GM23338 (cell line): ENCODE results near the gene MAG. TPM values are rescaled to one million over a fixed set of nuclear protein-coding genes. Genes with fewer than 3 reads are reported as not detected.

Experiments
- ATAC-seq: fragments of 200-7000 bp; cut with Tn5 transposase; 3 replicates; pipeline ENCODE4 v1.9.1; 2020
- DNase-seq: peaks from one replicate; pipeline ENCODE4 v3.0.0-alpha.2; 2015; ENCODE audit warnings: low spot score
- H2AFZ ChIP-seq: fragments of 200-600 bp; sonication (generic); 2 replicates; pipeline ENCODE4 v1.8.0; 2016; ENCODE audit warnings: antibody characterized with exemption, mild to moderate bottlenecking, moderate library complexity
- H3F3A ChIP-seq: fragments of 200-600 bp; sonication (generic); replicated peaks from 2 replicates; pipeline ENCODE4 v1.8.0; 2017; ENCODE audit warnings: antibody characterized with exemption, mixed run types, low read depth
- H3K27ac ChIP-seq: fragments of 200-600 bp; sonication (generic); 2 replicates; pipeline ENCODE4 v1.6.1; 2016; ENCODE audit warnings: low read depth
- H3K27me3 ChIP-seq: fragments of 200-600 bp; sonication (generic); 2 replicates; pipeline ENCODE4 v1.8.0; 2016; ENCODE audit warnings: mild to moderate bottlenecking, mixed run types, moderate library complexity; ENCODE audit not compliant: insufficient read depth
- H3K36me3 ChIP-seq: fragments of 200-600 bp; sonication (generic); 2 replicates; pipeline ENCODE4 v1.8.0; 2016; ENCODE audit warnings: mild to moderate bottlenecking; ENCODE audit not compliant: insufficient read depth
- H3K4me1 ChIP-seq: fragments of 200-600 bp; sonication (generic); 2 replicates; pipeline ENCODE4 v1.8.0; 2016; ENCODE audit warnings: mild to moderate bottlenecking, moderate library complexity; ENCODE audit not compliant: insufficient read depth
- H3K4me2 ChIP-seq: fragments of 200-600 bp; sonication (generic); 2 replicates; pipeline ENCODE4 v1.7.1; 2017; ENCODE audit warnings: mixed run types
- H3K4me3 ChIP-seq: fragments of 200-600 bp; sonication (generic); 2 replicates; pipeline ENCODE4 v1.6.1; 2016; ENCODE audit warnings: mixed run types
- H3K79me2 ChIP-seq: fragments of 200-600 bp; sonication (generic); replicated peaks from 2 replicates; pipeline ENCODE4 v1.8.0; 2017; ENCODE audit warnings: mild to moderate bottlenecking; ENCODE audit not compliant: insufficient read depth
- H3K9me2 ChIP-seq: fragments of 200-600 bp; sonication (generic); 2 replicates; pipeline ENCODE4 v1.8.0; 2017; ENCODE audit not compliant: insufficient read depth
- H4K20me1 ChIP-seq: fragments of 200-600 bp; sonication (generic); replicated peaks from 2 replicates; pipeline ENCODE4 v1.8.0; 2017; ENCODE audit warnings: mild to moderate bottlenecking; ENCODE audit not compliant: insufficient read depth
- H3K27ac Mint-ChIP-seq: 2 replicates; pipeline ENCODE4 v1.8.0; 2020; ENCODE audit warnings: inconsistent platforms, mild to moderate bottlenecking, moderate library complexity, mixed read lengths
- H3K27me3 Mint-ChIP-seq: 3 replicates; pipeline ENCODE4 v1.8.0; 2022; ENCODE audit warnings: low read depth, mild to moderate bottlenecking, moderate library complexity, mixed read lengths, inconsistent platforms; ENCODE audit not compliant: insufficient read depth, poor library complexity
- H3K36me3 Mint-ChIP-seq: 3 replicates; pipeline ENCODE4 v1.8.0; 2021; ENCODE audit warnings: low read depth, mild to moderate bottlenecking, inconsistent platforms, moderate library complexity, mixed read lengths
- H3K4me1 Mint-ChIP-seq: 3 replicates; pipeline ENCODE4 v1.8.0; 2020; ENCODE audit warnings: mild to moderate bottlenecking, inconsistent platforms, mixed read lengths
- H3K4me3 Mint-ChIP-seq: 3 replicates; pipeline ENCODE4 v1.8.0; 2021; ENCODE audit warnings: moderate library complexity, mild to moderate bottlenecking, inconsistent platforms, mixed read lengths
- H3K9me3 Mint-ChIP-seq: 3 replicates; pipeline ENCODE4 v1.8.0; 2020; ENCODE audit warnings: moderate library complexity, mild to moderate bottlenecking, inconsistent platforms, mixed read lengths
- CREB1 ChIP-seq: fragments of 250-450 bp; sonication (Bioruptor Pico); IDR thresholded peaks from 2 replicates; pipeline ENCODE4 v1.5.0; 2020; ENCODE audit warnings: low read depth, mild to moderate bottlenecking, moderate library complexity
- EZH2 ChIP-seq: fragments of 200-600 bp; sonication (generic); IDR thresholded peaks from one replicate; pipeline ENCODE4 v1.8.0; 2017; ENCODE audit warnings: antibody characterized with exemption, mild to moderate bottlenecking, low read depth; ENCODE audit not compliant: unreplicated experiment
- EZH2phosphoT487 ChIP-seq: fragments of 200-600 bp; sonication (generic); IDR thresholded peaks from one replicate; pipeline ENCODE4 v1.8.1; 2018; ENCODE audit warnings: antibody characterized with exemption; ENCODE audit not compliant: unreplicated experiment
- JUNB ChIP-seq: IDR thresholded peaks from one replicate; pipeline ENCODE4 v1.6.1; 2016; ENCODE audit warnings: antibody characterized with exemption; ENCODE audit not compliant: unreplicated experiment
- NANOG ChIP-seq: IDR thresholded peaks from 2 replicates; pipeline ENCODE4 v1.6.1; 2016; ENCODE audit warnings: antibody characterized with exemption, borderline replicate concordance
- POLR2AphosphoS5 ChIP-seq: IDR thresholded peaks from 2 replicates; pipeline ENCODE4 v1.6.1; 2016; ENCODE audit warnings: antibody characterized with exemption, low read depth
- STAT1 ChIP-seq: IDR thresholded peaks from one replicate; pipeline ENCODE4 v1.6.1; 2016; ENCODE audit warnings: antibody characterized with exemption; ENCODE audit not compliant: unreplicated experiment
- ZNF114 ChIP-seq: fragments of 250-450 bp; sonication (Bioruptor Pico); IDR thresholded peaks from 2 replicates; pipeline ENCODE4 v1.5.0; 2020; ENCODE audit warnings: mild to moderate bottlenecking, moderate library complexity
- ZNF331 ChIP-seq: fragments of 250-450 bp; sonication (Bioruptor Pico); IDR thresholded peaks from 2 replicates; pipeline ENCODE4 v1.5.0; 2020; ENCODE audit warnings: low read depth, mild to moderate bottlenecking, moderate library complexity
- polyA plus RNA-seq: library from polyadenylated mRNA; unstranded; fragments of >200 nt; fragmentation: Nextera tagmentation; extraction: Ambion mirVana; gene quantifications from 2 replicates; pipeline ENCODE4 v1.2.1, GENCODE V29; 2016
- total RNA-seq: library from RNA; depleted of rRNA; stranded (reverse); fragments of >200 nt; shearing (Covaris generic); gene quantifications from 2 replicates; pipeline ENCODE4 v1.2.3, GENCODE V29; 2014
- TF ChIP-seq, protein P1 (sequence below), 2 experiments: fragments of 200-600 bp in 1 of 2; sonication (generic) in 1 of 2; conservative IDR thresholded peaks; 2 replicates each; pipeline versions ENCODE4 v1.5.1 to v1.6.1; 2016 to 2017; ENCODE audit warnings: antibody characterized with exemption in 2 of 2, low read depth in 2 of 2, mild to moderate bottlenecking in 2 of 2, moderate library complexity in 1 of 2
- TF ChIP-seq, protein P2 (sequence below): IDR thresholded peaks from one replicate; pipeline ENCODE4 v1.6.1; 2018; ENCODE audit warnings: antibody characterized with exemption; ENCODE audit not compliant: unreplicated experiment
- TF ChIP-seq, protein P3 (sequence below): IDR thresholded peaks from 2 replicates; pipeline ENCODE4 v1.6.1; 2016; ENCODE audit warnings: antibody characterized with exemption
- TF ChIP-seq, protein P4 (sequence below): fragments of 250-450 bp; sonication (Bioruptor Pico); IDR thresholded peaks from 2 replicates; pipeline ENCODE4 v1.5.0; 2020; ENCODE audit warnings: mild to moderate bottlenecking, moderate library complexity

The MAG gene
- total and polyA plus RNA-seq, 2 experiments from 2014 or later, result 0.61 to 1.3 TPM

DNA sequence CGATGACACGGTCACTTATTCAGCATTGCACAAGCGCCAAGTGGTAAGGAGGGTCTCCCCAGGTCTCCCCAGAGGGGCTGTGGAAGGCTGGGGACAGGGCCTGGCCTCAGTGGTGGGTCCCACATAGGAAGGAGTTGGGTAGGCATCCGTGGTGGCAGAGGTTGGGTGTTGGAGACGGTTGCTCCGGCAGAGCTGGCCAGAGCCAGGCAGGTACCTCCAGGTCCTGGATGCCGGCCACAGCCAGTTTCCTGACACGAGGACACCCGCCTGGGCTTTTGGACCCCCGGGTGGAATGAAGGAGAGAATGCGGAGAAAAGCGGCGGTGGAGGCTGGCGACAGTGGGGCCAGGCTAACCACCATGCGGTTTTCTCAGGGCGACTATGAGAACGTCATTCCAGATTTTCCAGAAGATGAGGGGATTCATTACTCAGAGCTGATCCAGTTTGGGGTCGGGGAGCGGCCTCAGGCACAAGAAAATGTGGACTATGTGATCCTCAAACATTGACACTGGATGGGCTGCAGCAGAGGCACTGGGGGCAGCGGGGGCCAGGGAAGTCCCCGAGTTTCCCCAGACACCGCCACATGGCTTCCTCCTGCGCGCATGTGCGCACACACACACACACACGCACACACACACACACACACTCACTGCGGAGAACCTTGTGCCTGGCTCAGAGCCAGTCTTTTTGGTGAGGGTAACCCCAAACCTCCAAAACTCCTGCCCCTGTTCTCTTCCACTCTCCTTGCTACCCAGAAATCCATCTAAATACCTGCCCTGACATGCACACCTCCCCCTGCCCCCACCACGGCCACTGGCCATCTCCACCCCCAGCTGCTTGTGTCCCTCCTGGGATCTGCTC, 54.5 kb downstream of the MAG start:
- Mint-ChIP-seq H3K36me3 (no peaks in the 10 kb centered on the region), H3K27ac (no peak overlapping the region), H3K9me3 (no peaks in the 10 kb centered on the region), H3K4me3 (no peak overlapping the region), H3K4me1 (peaks cover 11% of the 10 kb centered on the region; the same call in 2 of the 3 replicates), H3K27me3 (peaks cover 20% of the 10 kb centered on the region)
- no peaks in the 10 kb centered on the region for H4K20me1 ChIP-seq
- no peak overlapping the region for H3K4me3 ChIP-seq
- H3K27me3 ChIP-seq, result no peaks in the 10 kb centered on the region
- no peak overlapping the region for H3K27ac ChIP-seq
- H3K4me1 ChIP-seq, result no peaks in the 10 kb centered on the region
- TF ChIP-seq, protein P1, sequence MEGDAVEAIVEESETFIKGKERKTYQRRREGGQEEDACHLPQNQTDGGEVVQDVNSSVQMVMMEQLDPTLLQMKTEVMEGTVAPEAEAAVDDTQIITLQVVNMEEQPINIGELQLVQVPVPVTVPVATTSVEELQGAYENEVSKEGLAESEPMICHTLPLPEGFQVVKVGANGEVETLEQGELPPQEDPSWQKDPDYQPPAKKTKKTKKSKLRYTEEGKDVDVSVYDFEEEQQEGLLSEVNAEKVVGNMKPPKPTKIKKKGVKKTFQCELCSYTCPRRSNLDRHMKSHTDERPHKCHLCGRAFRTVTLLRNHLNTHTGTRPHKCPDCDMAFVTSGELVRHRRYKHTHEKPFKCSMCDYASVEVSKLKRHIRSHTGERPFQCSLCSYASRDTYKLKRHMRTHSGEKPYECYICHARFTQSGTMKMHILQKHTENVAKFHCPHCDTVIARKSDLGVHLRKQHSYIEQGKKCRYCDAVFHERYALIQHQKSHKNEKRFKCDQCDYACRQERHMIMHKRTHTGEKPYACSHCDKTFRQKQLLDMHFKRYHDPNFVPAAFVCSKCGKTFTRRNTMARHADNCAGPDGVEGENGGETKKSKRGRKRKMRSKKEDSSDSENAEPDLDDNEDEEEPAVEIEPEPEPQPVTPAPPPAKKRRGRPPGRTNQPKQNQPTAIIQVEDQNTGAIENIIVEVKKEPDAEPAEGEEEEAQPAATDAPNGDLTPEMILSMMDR (conservative IDR thresholded peaks at IDR 0.05; ENCODE audit: low read depth in 2 of 2), result no peak
- TF ChIP-seq ZNF114 (CRISPR knock-in tag) (no peak), STAT1 (no peak), CREB1 (CRISPR knock-in tag) (no peak), ZNF331 (no peak), EZH2 (no peak), POLR2AphosphoS5 (no peak), JUNB (no peak), NANOG (no peak), EZH2phosphoT487 (no peak)
- TF ChIP-seq, protein P2, sequence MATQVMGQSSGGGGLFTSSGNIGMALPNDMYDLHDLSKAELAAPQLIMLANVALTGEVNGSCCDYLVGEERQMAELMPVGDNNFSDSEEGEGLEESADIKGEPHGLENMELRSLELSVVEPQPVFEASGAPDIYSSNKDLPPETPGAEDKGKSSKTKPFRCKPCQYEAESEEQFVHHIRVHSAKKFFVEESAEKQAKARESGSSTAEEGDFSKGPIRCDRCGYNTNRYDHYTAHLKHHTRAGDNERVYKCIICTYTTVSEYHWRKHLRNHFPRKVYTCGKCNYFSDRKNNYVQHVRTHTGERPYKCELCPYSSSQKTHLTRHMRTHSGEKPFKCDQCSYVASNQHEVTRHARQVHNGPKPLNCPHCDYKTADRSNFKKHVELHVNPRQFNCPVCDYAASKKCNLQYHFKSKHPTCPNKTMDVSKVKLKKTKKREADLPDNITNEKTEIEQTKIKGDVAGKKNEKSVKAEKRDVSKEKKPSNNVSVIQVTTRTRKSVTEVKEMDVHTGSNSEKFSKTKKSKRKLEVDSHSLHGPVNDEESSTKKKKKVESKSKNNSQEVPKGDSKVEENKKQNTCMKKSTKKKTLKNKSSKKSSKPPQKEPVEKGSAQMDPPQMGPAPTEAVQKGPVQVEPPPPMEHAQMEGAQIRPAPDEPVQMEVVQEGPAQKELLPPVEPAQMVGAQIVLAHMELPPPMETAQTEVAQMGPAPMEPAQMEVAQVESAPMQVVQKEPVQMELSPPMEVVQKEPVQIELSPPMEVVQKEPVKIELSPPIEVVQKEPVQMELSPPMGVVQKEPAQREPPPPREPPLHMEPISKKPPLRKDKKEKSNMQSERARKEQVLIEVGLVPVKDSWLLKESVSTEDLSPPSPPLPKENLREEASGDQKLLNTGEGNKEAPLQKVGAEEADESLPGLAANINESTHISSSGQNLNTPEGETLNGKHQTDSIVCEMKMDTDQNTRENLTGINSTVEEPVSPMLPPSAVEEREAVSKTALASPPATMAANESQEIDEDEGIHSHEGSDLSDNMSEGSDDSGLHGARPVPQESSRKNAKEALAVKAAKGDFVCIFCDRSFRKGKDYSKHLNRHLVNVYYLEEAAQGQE, result no peak
- TF ChIP-seq, protein P3, sequence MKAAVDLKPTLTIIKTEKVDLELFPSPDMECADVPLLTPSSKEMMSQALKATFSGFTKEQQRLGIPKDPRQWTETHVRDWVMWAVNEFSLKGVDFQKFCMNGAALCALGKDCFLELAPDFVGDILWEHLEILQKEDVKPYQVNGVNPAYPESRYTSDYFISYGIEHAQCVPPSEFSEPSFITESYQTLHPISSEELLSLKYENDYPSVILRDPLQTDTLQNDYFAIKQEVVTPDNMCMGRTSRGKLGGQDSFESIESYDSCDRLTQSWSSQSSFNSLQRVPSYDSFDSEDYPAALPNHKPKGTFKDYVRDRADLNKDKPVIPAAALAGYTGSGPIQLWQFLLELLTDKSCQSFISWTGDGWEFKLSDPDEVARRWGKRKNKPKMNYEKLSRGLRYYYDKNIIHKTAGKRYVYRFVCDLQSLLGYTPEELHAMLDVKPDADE, result no peak
- TF ChIP-seq, protein P4, sequence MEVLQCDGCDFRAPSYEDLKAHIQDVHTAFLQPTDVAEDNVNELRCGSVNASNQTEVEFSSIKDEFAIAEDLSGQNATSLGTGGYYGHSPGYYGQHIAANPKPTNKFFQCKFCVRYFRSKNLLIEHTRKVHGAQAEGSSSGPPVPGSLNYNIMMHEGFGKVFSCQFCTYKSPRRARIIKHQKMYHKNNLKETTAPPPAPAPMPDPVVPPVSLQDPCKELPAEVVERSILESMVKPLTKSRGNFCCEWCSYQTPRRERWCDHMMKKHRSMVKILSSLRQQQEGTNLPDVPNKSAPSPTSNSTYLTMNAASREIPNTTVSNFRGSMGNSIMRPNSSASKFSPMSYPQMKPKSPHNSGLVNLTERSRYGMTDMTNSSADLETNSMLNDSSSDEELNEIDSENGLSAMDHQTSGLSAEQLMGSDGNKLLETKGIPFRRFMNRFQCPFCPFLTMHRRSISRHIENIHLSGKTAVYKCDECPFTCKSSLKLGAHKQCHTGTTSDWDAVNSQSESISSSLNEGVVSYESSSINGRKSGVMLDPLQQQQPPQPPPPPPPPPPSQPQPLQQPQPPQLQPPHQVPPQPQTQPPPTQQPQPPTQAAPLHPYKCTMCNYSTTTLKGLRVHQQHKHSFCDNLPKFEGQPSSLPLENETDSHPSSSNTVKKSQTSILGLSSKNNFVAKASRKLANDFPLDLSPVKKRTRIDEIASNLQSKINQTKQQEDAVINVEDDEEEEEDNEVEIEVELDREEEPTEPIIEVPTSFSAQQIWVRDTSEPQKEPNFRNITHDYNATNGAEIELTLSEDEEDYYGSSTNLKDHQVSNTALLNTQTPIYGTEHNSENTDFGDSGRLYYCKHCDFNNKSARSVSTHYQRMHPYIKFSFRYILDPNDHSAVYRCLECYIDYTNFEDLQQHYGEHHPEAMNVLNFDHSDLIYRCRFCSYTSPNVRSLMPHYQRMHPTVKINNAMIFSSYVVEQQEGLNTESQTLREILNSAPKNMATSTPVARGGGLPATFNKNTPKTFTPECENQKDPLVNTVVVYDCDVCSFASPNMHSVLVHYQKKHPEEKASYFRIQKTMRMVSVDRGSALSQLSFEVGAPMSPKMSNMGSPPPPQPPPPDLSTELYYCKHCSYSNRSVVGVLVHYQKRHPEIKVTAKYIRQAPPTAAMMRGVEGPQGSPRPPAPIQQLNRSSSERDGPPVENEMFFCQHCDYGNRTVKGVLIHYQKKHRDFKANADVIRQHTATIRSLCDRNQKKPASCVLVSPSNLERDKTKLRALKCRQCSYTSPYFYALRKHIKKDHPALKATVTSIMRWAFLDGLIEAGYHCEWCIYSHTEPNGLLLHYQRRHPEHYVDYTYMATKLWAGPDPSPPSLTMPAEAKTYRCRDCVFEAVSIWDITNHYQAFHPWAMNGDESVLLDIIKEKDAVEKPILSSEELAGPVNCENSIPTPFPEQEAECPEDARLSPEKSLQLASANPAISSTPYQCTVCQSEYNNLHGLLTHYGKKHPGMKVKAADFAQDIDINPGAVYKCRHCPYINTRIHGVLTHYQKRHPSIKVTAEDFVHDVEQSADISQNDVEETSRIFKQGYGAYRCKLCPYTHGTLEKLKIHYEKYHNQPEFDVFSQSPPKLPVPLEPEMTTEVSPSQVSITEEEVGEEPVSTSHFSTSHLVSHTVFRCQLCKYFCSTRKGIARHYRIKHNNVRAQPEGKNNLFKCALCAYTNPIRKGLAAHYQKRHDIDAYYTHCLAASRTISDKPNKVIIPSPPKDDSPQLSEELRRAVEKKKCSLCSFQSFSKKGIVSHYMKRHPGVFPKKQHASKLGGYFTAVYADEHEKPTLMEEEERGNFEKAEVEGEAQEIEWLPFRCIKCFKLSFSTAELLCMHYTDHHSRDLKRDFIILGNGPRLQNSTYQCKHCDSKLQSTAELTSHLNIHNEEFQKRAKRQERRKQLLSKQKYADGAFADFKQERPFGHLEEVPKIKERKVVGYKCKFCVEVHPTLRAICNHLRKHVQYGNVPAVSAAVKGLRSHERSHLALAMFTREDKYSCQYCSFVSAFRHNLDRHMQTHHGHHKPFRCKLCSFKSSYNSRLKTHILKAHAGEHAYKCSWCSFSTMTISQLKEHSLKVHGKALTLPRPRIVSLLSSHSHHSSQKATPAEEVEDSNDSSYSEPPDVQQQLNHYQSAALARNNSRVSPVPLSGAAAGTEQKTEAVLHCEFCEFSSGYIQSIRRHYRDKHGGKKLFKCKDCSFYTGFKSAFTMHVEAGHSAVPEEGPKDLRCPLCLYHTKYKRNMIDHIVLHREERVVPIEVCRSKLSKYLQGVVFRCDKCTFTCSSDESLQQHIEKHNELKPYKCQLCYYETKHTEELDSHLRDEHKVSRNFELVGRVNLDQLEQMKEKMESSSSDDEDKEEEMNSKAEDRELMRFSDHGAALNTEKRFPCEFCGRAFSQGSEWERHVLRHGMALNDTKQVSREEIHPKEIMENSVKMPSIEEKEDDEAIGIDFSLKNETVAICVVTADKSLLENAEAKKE (CRISPR knock-in tag), result no peak
- DNase-seq (no peak), ATAC-seq (no peak)
- H3K4me2 ChIP-seq, result no peak overlapping the region
- H3F3A ChIP-seq, result no peaks in the 10 kb centered on the region
- no peaks in the 10 kb centered on the region for H3K9me2 ChIP-seq
- H2AFZ ChIP-seq, result no peak overlapping the region; the same call in 1 of the 2 replicates
- H3K36me3 ChIP-seq, result no peaks in the 10 kb centered on the region
- H3K79me2 ChIP-seq, result no peaks in the 10 kb centered on the region
